ENCODE measurements around the gene KRT31.

Gene KRT31

GRCh38 chr17:41345992-41346391 is 51.4 kb downstream of the KRT31 start:
- TF ChIP-seq CTCF (IDR thresholded peaks at IDR 0.05; ENCODE audit: low read length) (no peak), EZH2 (IDR thresholded peaks at IDR 0.05; ENCODE audit: borderline replicate concordance, low read length) (no peak)
- no peaks in the 10 kb centered on the region for H3K4me1 ChIP-seq (ENCODE audit: insufficient read depth, low read length, severe bottlenecking)
- no peak overlapping the region for H3K9ac ChIP-seq (ENCODE audit: low read length)
- H3K9me3 ChIP-seq (ENCODE audit: low read length): no peaks in the 10 kb centered on the region
- H3K36me3 ChIP-seq (ENCODE audit: insufficient read depth, low read length): no peaks in the 10 kb centered on the region
- H3K27ac ChIP-seq (ENCODE audit: low read depth, low read length, poor library complexity, severe bottlenecking): no peak overlapping the region
- H3F3A ChIP-seq (ENCODE audit: insufficient read depth, low read length): no peaks in the 10 kb centered on the region
- no peak overlapping the region for H3K4me3 ChIP-seq (ENCODE audit: low read depth, low read length, poor library complexity, severe bottlenecking)
- no peaks in the 10 kb centered on the region for H3K27me3 ChIP-seq (ENCODE audit: insufficient read depth, low read length)
- H3K79me2 ChIP-seq (ENCODE audit: insufficient read depth, low read length): no peaks in the 10 kb centered on the region
- H3K4me2 ChIP-seq (ENCODE audit: low read length): no peak overlapping the region
- no peak overlapping the region for H2AFZ ChIP-seq (ENCODE audit: low read length)
- no peaks in the 10 kb centered on the region for H4K20me1 ChIP-seq (ENCODE audit: insufficient read depth, low read length)
- H3K9me2 ChIP-seq (ENCODE audit: low read depth, low read length): no peaks in the 10 kb centered on the region
